ENCODE measurements around the gene CAMSAP2. TPM values are rescaled to one million over a fixed set of nuclear protein-coding genes. Genes with fewer than 3 reads are reported as not detected.
"Not testable (repeated sequence)": the region's sequence is repeated elsewhere in the genome, so short reads cannot be mapped to it uniquely, and the experiment has no call there.

Gene CAMSAP2
- total RNA-seq, 1 experiment from 2014 or later = 23.4 TPM

DNA sequence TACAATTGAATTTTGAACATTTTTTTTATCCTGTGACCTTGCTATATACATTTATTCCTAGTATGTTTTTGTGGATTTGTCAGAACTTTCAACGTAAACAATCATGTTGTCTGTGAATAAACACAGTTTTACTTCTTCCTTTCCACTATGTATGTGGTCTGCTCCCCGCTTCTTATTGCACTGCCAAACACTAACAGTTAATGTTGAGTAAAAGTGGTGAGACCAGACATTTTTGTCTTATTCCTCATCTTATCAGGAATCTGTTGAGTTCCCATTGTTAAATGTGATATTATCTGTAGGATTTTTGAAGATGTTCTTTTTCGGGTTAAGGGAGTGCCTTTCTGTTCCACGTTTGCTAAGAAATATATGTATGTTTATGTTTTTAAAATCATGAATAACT is 45.9 kb downstream of the CAMSAP2 start:
- DNase-seq = no peak
- H3K4me1 ChIP-seq = no peaks in the 10 kb centered on the region
- ChIA-PET POLR2A (no interaction called here), CTCF (no interaction called here)
- Mint-ChIP-seq H3K36me3 (ENCODE audit: insufficient read depth, unreplicated experiment) (peaks cover 34% of the 10 kb centered on the region), H3K4me3 (ENCODE audit: unreplicated experiment) (no peak overlapping the region), H3K27me3 (ENCODE audit: insufficient read depth, unreplicated experiment) (no peaks in the 10 kb centered on the region), H3K4me1 (ENCODE audit: low read depth, unreplicated experiment) (peaks cover 14% of the 10 kb centered on the region), H3K27ac (ENCODE audit: unreplicated experiment) (no peak overlapping the region), H3K9me3 (ENCODE audit: unreplicated experiment) (no peaks in the 10 kb centered on the region)
- H3K9me3 ChIP-seq = no peaks in the 10 kb centered on the region
- 0 out of 2 replicates have a peak, but pooled peaks cover 1% of the 10 kb centered on the region for H3K36me3 ChIP-seq (ENCODE audit: control insufficient read depth, insufficient read depth, low read length)
- TF ChIP-seq CTCF (IDR thresholded peaks at IDR 0.05; ENCODE audit: insufficient read depth in 1 of 2, low read depth in 1 of 2, low read length in 1 of 2, severe bottlenecking in 1 of 2, unreplicated experiment in 1 of 2) = no peak
- intact Hi-C loops (cut with micrococcal nuclease; ENCODE audit: unreplicated experiment) = no loop called here
- no TSS peak for BruUV-seq (replicated peaks)
- no peaks in the 10 kb centered on the region for H3K27me3 ChIP-seq (replicated peaks; ENCODE audit: control insufficient read depth, insufficient read depth, low read length)
- no peak overlapping the region for H3K4me3 ChIP-seq (ENCODE audit: low read depth, low read length)

GRCh38 chr1:200786788-200787187 is 48.1 kb downstream of the CAMSAP2 start:
- CTCF ChIA-PET = no interaction called here
- intact Hi-C loops (cut with micrococcal nuclease; ENCODE audit: unreplicated experiment) = no loop called here
- POLR2A ChIA-PET = no interaction called here
- no peaks in the 10 kb centered on the region for H3K27me3 Mint-ChIP-seq (ENCODE audit: insufficient read depth, unreplicated experiment)
- no peak overlapping the region for H3K4me3 ChIP-seq (ENCODE audit: low read depth, low read length)
- no peaks in the 10 kb centered on the region for H3K9me3 ChIP-seq
- peaks cover 24% of the 10 kb centered on the region for H3K36me3 Mint-ChIP-seq (ENCODE audit: insufficient read depth, unreplicated experiment)
- no peak overlapping the region for H3K27ac Mint-ChIP-seq (ENCODE audit: unreplicated experiment)
- H3K36me3 ChIP-seq (ENCODE audit: control insufficient read depth, insufficient read depth, low read length) = 0 out of 2 replicates have a peak, but pooled peaks cover 1% of the 10 kb centered on the region
- H3K4me3 Mint-ChIP-seq (ENCODE audit: unreplicated experiment) = no peak overlapping the region
- no TSS peak for BruUV-seq (replicated peaks)
- DNase-seq = no peak
- H3K9me3 Mint-ChIP-seq (ENCODE audit: unreplicated experiment) = no peaks in the 10 kb centered on the region
- TF ChIP-seq CTCF (IDR thresholded peaks at IDR 0.05; ENCODE audit: insufficient read depth in 1 of 2, low read depth in 1 of 2, low read length in 1 of 2, severe bottlenecking in 1 of 2, unreplicated experiment in 1 of 2) = no peak
- peaks cover 8% of the 10 kb centered on the region for H3K4me1 Mint-ChIP-seq (ENCODE audit: low read depth, unreplicated experiment)
- H3K27me3 ChIP-seq (replicated peaks; ENCODE audit: control insufficient read depth, insufficient read depth, low read length) = no peaks in the 10 kb centered on the region
- no peaks in the 10 kb centered on the region; the same call in 1 of the 2 replicates for H3K4me1 ChIP-seq

- ChIA-PET POLR2A (no interaction called here), CTCF (no interaction called here)
- no peak for DNase-seq
- no peaks in the 10 kb centered on the region for H3K9me3 ChIP-seq
- Mint-ChIP-seq H3K4me3 (ENCODE audit: unreplicated experiment) (no peak overlapping the region), H3K9me3 (ENCODE audit: unreplicated experiment) (no peaks in the 10 kb centered on the region), H3K4me1 (ENCODE audit: low read depth, unreplicated experiment) (peaks cover 8% of the 10 kb centered on the region), H3K27me3 (ENCODE audit: insufficient read depth, unreplicated experiment) (no peaks in the 10 kb centered on the region), H3K27ac (ENCODE audit: unreplicated experiment) (no peak overlapping the region), H3K36me3 (ENCODE audit: insufficient read depth, unreplicated experiment) (peaks cover 17% of the 10 kb centered on the region)
- intact Hi-C loops (cut with micrococcal nuclease; ENCODE audit: unreplicated experiment) = no loop called here
- no peaks in the 10 kb centered on the region for H3K27me3 ChIP-seq (replicated peaks; ENCODE audit: control insufficient read depth, insufficient read depth, low read length)
- no peak for TF ChIP-seq CTCF (IDR thresholded peaks at IDR 0.05; ENCODE audit: insufficient read depth in 1 of 2, low read depth in 1 of 2, low read length in 1 of 2, severe bottlenecking in 1 of 2, unreplicated experiment in 1 of 2)
- no TSS peak for BruUV-seq (replicated peaks)
- no peak overlapping the region for H3K4me3 ChIP-seq (ENCODE audit: low read depth, low read length)
- no peaks in the 10 kb centered on the region for H3K36me3 ChIP-seq (ENCODE audit: control insufficient read depth, insufficient read depth, low read length)
- no peaks in the 10 kb centered on the region; the same call in 1 of the 2 replicates for H3K4me1 ChIP-seq
Measured at GRCh38 chr1:200787896-200788387, 49.2 kb downstream of the CAMSAP2 start.

DNA sequence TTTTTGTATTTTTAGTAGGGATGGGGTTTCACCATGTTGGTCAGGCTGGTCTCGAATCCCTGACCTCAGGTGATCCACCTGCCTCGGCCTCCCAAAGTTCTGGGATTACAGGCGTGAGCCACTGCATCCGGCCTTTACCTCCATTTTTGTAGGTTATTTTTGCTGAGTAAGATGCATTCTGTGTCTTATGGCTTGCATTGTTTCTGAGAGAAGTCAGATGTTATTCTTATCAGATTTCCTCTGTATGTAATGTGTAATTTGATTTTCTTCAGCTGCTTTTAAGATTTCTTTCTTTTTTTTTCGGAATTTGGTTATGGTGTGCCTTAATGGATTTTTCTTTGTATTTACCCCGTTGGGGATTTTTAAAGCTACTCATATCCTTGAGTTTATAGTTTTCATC is 52.3 kb downstream of the CAMSAP2 start:
- CTCF ChIA-PET; BruUV-seq (replicated peaks); intact Hi-C loops (cut with micrococcal nuclease; ENCODE audit: unreplicated experiment); H3K4me1 ChIP-seq; H3K9me3 ChIP-seq; DNase-seq; H3K36me3 ChIP-seq (ENCODE audit: control insufficient read depth, insufficient read depth, low read length); H3K27ac Mint-ChIP-seq (ENCODE audit: unreplicated experiment); H3K9me3 Mint-ChIP-seq (ENCODE audit: unreplicated experiment); POLR2A ChIA-PET; H3K27me3 Mint-ChIP-seq (ENCODE audit: insufficient read depth, unreplicated experiment); H3K4me3 Mint-ChIP-seq (ENCODE audit: unreplicated experiment); H3K4me3 ChIP-seq (ENCODE audit: low read depth, low read length); H3K27me3 ChIP-seq (replicated peaks; ENCODE audit: control insufficient read depth, insufficient read depth, low read length); H3K4me1 Mint-ChIP-seq (ENCODE audit: low read depth, unreplicated experiment): not testable (repeated sequence)
- peaks cover 15% of the 10 kb centered on the region for H3K36me3 Mint-ChIP-seq (ENCODE audit: insufficient read depth, unreplicated experiment)
